Measurements from ENCODE around the gene ELMOD1.
A peak's percentile ranks its signal among the peaks of the same experiment; 100 is the strongest.

ELMOD1 gene

GRCh38 chr11:107704451-107704850 is 113.5 kb downstream of the ELMOD1 start:
- no peak for TF ChIP-seq CTCF (conservative IDR thresholded peaks at IDR 0.05; ENCODE audit: low read depth, low read length)
- peak; percentile 14 for DNase-seq (ENCODE audit: low read depth)
- H3K4me3 ChIP-seq (ENCODE audit: low read depth, low read length): no peak overlapping the region

- DNase-seq (ENCODE audit: low read depth): peak; percentile 72
- TF ChIP-seq CTCF (conservative IDR thresholded peaks at IDR 0.05; ENCODE audit: low read depth, low read length): no peak
- no peak overlapping the region for H3K4me3 ChIP-seq (ENCODE audit: low read depth, low read length)
These were observed 114.1 kb downstream of the ELMOD1 start for GRCh38 chr11:107705027-107705426.

- H3K4me3 ChIP-seq (ENCODE audit: low read depth, low read length): no peak overlapping the region
- DNase-seq (ENCODE audit: low read depth): peak; percentile 66
- TF ChIP-seq CTCF (conservative IDR thresholded peaks at IDR 0.05; ENCODE audit: low read depth, low read length): no peak
These were observed 115.6 kb downstream of the ELMOD1 start for GRCh38 chr11:107706531-107706930.

DNA sequence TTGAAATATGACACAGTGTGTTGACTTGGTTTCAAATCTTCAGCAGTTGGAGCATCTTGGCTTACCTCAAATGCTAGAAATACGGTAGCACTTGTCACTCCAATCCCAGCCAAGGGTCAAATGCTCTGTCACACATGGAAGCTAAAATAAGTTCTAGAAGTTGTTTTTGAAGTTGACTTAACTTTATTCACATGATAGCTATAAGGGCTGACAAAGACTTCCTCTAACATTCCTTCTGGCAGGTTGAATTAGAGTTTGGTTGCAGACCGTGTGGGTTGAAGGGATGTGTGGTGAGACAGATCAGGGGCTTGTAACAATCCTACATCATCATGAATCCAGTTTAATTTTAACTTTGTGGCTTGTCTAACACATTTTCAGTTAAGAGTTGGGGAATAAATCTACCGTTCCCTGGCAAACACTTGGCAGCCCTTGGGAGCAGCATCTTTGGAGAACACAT is 116.3 kb downstream of the ELMOD1 start:
- no peak overlapping the region for H3K4me3 ChIP-seq (ENCODE audit: low read depth, low read length)
- DNase-seq (ENCODE audit: low read depth): no peak

GRCh38 chr11:107707807-107708206 is 116.9 kb downstream of the ELMOD1 start:
- no peak for DNase-seq (ENCODE audit: low read depth)
- no peak overlapping the region for H3K4me3 ChIP-seq (ENCODE audit: low read depth, low read length)
- no peak for TF ChIP-seq CTCF (conservative IDR thresholded peaks at IDR 0.05; ENCODE audit: low read depth, low read length)

More for the DNA sequence above, 116.3 kb downstream of the ELMOD1 start:
- no peak for TF ChIP-seq CTCF (conservative IDR thresholded peaks at IDR 0.05; ENCODE audit: low read depth, low read length)

GRCh38 chr11:107708792-107709191 is 117.8 kb downstream of the ELMOD1 start:
- no peak overlapping the region for H3K4me3 ChIP-seq (ENCODE audit: low read depth, low read length)
- no peak for DNase-seq (ENCODE audit: low read depth)
- no peak for TF ChIP-seq CTCF (conservative IDR thresholded peaks at IDR 0.05; ENCODE audit: low read depth, low read length)

- no peak for TF ChIP-seq CTCF (conservative IDR thresholded peaks at IDR 0.05; ENCODE audit: low read depth, low read length)
- no peak for DNase-seq (ENCODE audit: low read depth)
- H3K4me3 ChIP-seq (ENCODE audit: low read depth, low read length): no peak overlapping the region
These were observed 119.4 kb downstream of the ELMOD1 start for GRCh38 chr11:107710301-107710700.

Data from choroid plexus epithelial cell (primary cell).